ENCODE results near the gene HS2ST1.
"Not testable (repeated sequence)": the region's sequence is repeated elsewhere in the genome, so short reads cannot be mapped to it uniquely, and the experiment has no call there.

Gene HS2ST1

GRCh38 chr1:86960548-86960947 is 46.1 kb downstream of the HS2ST1 start:
- TF ChIP-seq CTCF (IDR thresholded peaks at IDR 0.05): no peak
- H3K4me1 ChIP-seq: peaks cover 0 to 5% (median 0%) of the 10 kb centered on the region in 4 donors
- H3K9me3 ChIP-seq: no peaks in the 10 kb centered on the region
- H3K27ac ChIP-seq: no peak overlapping the region
- H3K4me3 ChIP-seq: no peak overlapping the region
- no peaks in the 10 kb centered on the region for H3K36me3 ChIP-seq
- intact Hi-C loops (cut with DNase I; ENCODE audit: low total_unique reads): no loop called here
- DNase-seq: no peak
- H3K27me3 ChIP-seq: no peaks in the 10 kb centered on the region

- H3K36me3 ChIP-seq; H3K27ac ChIP-seq; DNase-seq; H3K27me3 ChIP-seq; H3K4me3 ChIP-seq; H3K9me3 ChIP-seq; intact Hi-C loops (cut with DNase I; ENCODE audit: low total_unique reads); H3K4me1 ChIP-seq: not testable (repeated sequence)
Observed at GRCh38 chr1:86963841-86964240, 49.4 kb downstream of the HS2ST1 start.

GRCh38 chr1:86965012-86965826 is 50.8 kb downstream of the HS2ST1 start:
- H3K36me3 ChIP-seq: no peaks in the 10 kb centered on the region
- DNase-seq: no peak
- peaks cover 0 to 5% (median 0%) of the 10 kb centered on the region in 4 donors for H3K4me1 ChIP-seq
- peak; percentile 55 to 63 for TF ChIP-seq CTCF (IDR thresholded peaks at IDR 0.05)
- H3K27me3 ChIP-seq: no peaks in the 10 kb centered on the region
- no peaks in the 10 kb centered on the region for H3K9me3 ChIP-seq
- intact Hi-C loops (cut with DNase I; ENCODE audit: low total_unique reads): loop anchor here (5.0 kb wide), 1 partner anchor 133 kb away; no protein-coding TSS in a partner anchor
- no peak overlapping the region for H3K27ac ChIP-seq
- H3K4me3 ChIP-seq: no peak overlapping the region

GRCh38 chr1:86965827-86966182 is 51.4 kb downstream of the HS2ST1 start:
- TF ChIP-seq CTCF (IDR thresholded peaks at IDR 0.05): no peak
- Histone ChIP-seq H3K36me3 (no peaks in the 10 kb centered on the region), H3K27me3 (no peaks in the 10 kb centered on the region), H3K4me3 (no peak overlapping the region), H3K27ac (no peak overlapping the region), H3K4me1 (peaks cover 0 to 5% (median 0%) of the 10 kb centered on the region in 4 donors), H3K9me3 (no peaks in the 10 kb centered on the region)
- intact Hi-C loops (cut with DNase I; ENCODE audit: low total_unique reads): loop anchor here (5.0 kb wide), 1 partner anchor 134 kb away; no protein-coding TSS in a partner anchor
- DNase-seq: no peak

- intact Hi-C loops (cut with DNase I; ENCODE audit: low total_unique reads): loop anchor here (10.0 kb wide), 1 partner anchor 594 kb away; no protein-coding TSS in a partner anchor
- no peak for DNase-seq
- H3K4me3 ChIP-seq: no peak overlapping the region
- H3K27me3 ChIP-seq: no peaks in the 10 kb centered on the region
- no peak overlapping the region for H3K27ac ChIP-seq
- H3K4me1 ChIP-seq: peaks cover 0 to 8% (median 2%) of the 10 kb centered on the region in 4 donors
- no peak for TF ChIP-seq CTCF (IDR thresholded peaks at IDR 0.05)
- H3K9me3 ChIP-seq: no peaks in the 10 kb centered on the region
- no peaks in the 10 kb centered on the region for H3K36me3 ChIP-seq
Observed at GRCh38 chr1:86970938-86971337, 56.5 kb downstream of the HS2ST1 start.

GRCh38 chr1:86971778-86972177 is 57.3 kb downstream of the HS2ST1 start:
- no peak for DNase-seq
- Histone ChIP-seq H3K36me3 (no peaks in the 10 kb centered on the region), H3K9me3 (no peaks in the 10 kb centered on the region), H3K27ac (no peak overlapping the region), H3K27me3 (no peaks in the 10 kb centered on the region), H3K4me1 (peaks cover 0 to 12% (median 2%) of the 10 kb centered on the region in 4 donors), H3K4me3 (no peak overlapping the region)
- no peak for TF ChIP-seq CTCF (IDR thresholded peaks at IDR 0.05)
- intact Hi-C loops (cut with DNase I; ENCODE audit: low total_unique reads): loop anchor here (10.0 kb wide), 1 partner anchor 593 kb away; no protein-coding TSS in a partner anchor
